A549 (cell line): ENCODE data around the gene MARCHF6. TPM values are rescaled to one million over a fixed set of nuclear protein-coding genes. Genes with fewer than 3 reads are reported as not detected.
A peak's percentile ranks its signal among the peaks of the same experiment; 100 is the strongest.

Source experiments
- ATAC-seq, 2 experiments: fragments of 200-7000 bp in 1 of 2; fragments of >200 bp in 1 of 2; cut with Nextera tagmentation in 1 of 2; cut with Tn5 transposase in 1 of 2; 3 replicates each; pipeline versions ENCODE4 v1.8.0 to v1.9.1; 2018 to 2020; ENCODE audit warnings: mild to moderate bottlenecking in 1 of 2, moderate library complexity in 1 of 2
- CTCF ChIA-PET: fragments of 300-600 bp; sonication (Branson Sonifier 250); formaldehyde crosslinking; extraction: SDS; loops from one replicate; lab custom pipeline; 2021; ENCODE audit warnings: antibody characterized with exemption, inconsistent platforms; lab: Yijun Ruan, JAX
- POLR2A ChIA-PET: fragments of 350-600 bp; formaldehyde crosslinking; extraction: SDS; loops from one replicate; lab custom pipeline; 2021; ENCODE audit warnings: antibody characterized with exemption, inconsistent platforms; lab: Yijun Ruan, JAX
- DNase-seq, 2 experiments: peaks; one replicate each; pipeline versions ENCODE4 v3.0.0 to v3.0.0-alpha.2; 2011 to 2016; ENCODE audit warnings: low read depth in 1 of 2, low spot score in 1 of 2
- FAIRE-seq: peaks from 2 replicates; lab custom pipeline; 2011; peaks lifted over from hg19 to GRCh38; lab: Jason Lieb, UNC
- H3K27ac ChIP-seq, 2 experiments: fragments of >200 bp; sonication (Bioruptor Twin); formaldehyde crosslinking; 3 replicates each; pipeline ENCODE4 v1.5.1; 2016 to 2017
- H3K4me1 ChIP-seq: fragments of >200 bp; sonication (Bioruptor Twin); formaldehyde crosslinking; 3 replicates; pipeline ENCODE4 v1.6.1; 2016
- H3K4me2 ChIP-seq: fragments of >200 bp; sonication (Bioruptor Twin); formaldehyde crosslinking; 3 replicates; pipeline ENCODE4 v1.6.1; 2016
- H3K4me3 ChIP-seq: fragments of >200 bp; sonication (Bioruptor Twin); formaldehyde crosslinking; 3 replicates; pipeline ENCODE4 v1.5.1; 2016
- H3K9me3 ChIP-seq: fragments of >200 bp; sonication (Bioruptor Twin); formaldehyde crosslinking; 3 replicates; pipeline ENCODE4 v1.6.1; 2016
- BHLHE40 ChIP-seq: IDR thresholded peaks from 2 replicates; pipeline ENCODE4 v1.6.1; 2012; ENCODE audit warnings: low read depth, low read length, inconsistent platforms
- CBX8 ChIP-seq: fragments of 200-600 bp; sonication (generic); IDR thresholded peaks from 2 replicates; pipeline ENCODE4 v1.6.1; 2016
- EHMT2 ChIP-seq: fragments of 200-600 bp; sonication (generic); IDR thresholded peaks from 2 replicates; pipeline ENCODE4 v1.6.1; 2016; ENCODE audit warnings: antibody characterized with exemption, low read depth, mild to moderate bottlenecking, moderate library complexity
- EP300 ChIP-seq, 2 experiments: fragments of >200 bp; sonication (Bioruptor Twin); formaldehyde crosslinking; IDR thresholded peaks; 2 replicates in 1 of 2; 3 replicates in 1 of 2; pipeline ENCODE4 v1.6.1; 2016 to 2017
- ESRRA ChIP-seq: fragments of 150-350 bp; IDR thresholded peaks from 2 replicates; pipeline ENCODE4 v1.6.1; 2014; ENCODE audit warnings: mild to moderate bottlenecking, low read length, borderline replicate concordance
- FOSB ChIP-seq: fragments of 250-450 bp; sonication (Bioruptor Pico); IDR thresholded peaks from 2 replicates; pipeline ENCODE4 v1.5.0; 2020; ENCODE audit warnings: mild to moderate bottlenecking, moderate library complexity
- HDAC2 ChIP-seq: fragments of 200-600 bp; sonication (generic); IDR thresholded peaks from 2 replicates; pipeline ENCODE4 v1.6.1; 2016
- HOXB13 ChIP-seq: fragments of 250-450 bp; sonication (Bioruptor Pico); IDR thresholded peaks from 2 replicates; pipeline ENCODE4 v1.5.0; 2020; ENCODE audit warnings: low read depth, mild to moderate bottlenecking, moderate library complexity
- KDM1A ChIP-seq: fragments of 200-600 bp; sonication (generic); IDR thresholded peaks from 2 replicates; pipeline ENCODE4 v1.6.1; 2016; ENCODE audit warnings: low read depth, mild to moderate bottlenecking
- KDM5A ChIP-seq: fragments of 200-600 bp; sonication (generic); IDR thresholded peaks from 2 replicates; pipeline ENCODE4 v1.6.1; 2016; ENCODE audit warnings: antibody characterized with exemption, mild to moderate bottlenecking
- NFE2L2 ChIP-seq: fragments of 150-350 bp; conservative IDR thresholded peaks from 2 replicates; pipeline ENCODE4 v1.6.1; 2014; ENCODE audit warnings: low read length
- PHF8 ChIP-seq: fragments of 200-600 bp; sonication (generic); IDR thresholded peaks from 2 replicates; pipeline ENCODE4 v1.6.1; 2016; ENCODE audit warnings: low read depth, mild to moderate bottlenecking, antibody characterized with exemption, moderate library complexity, borderline replicate concordance
- POLR2AphosphoS2 ChIP-seq: conservative IDR thresholded peaks from 2 replicates; pipeline ENCODE4 v1.6.1; 2012; ENCODE audit warnings: low read length, improper control_type of control experiment, inconsistent platforms
- RAD21 ChIP-seq, 2 experiments: fragments of >200 bp in 1 of 2; sonication (Bioruptor Twin) in 1 of 2; formaldehyde crosslinking in 1 of 2; IDR thresholded peaks in 1 of 2; conservative IDR thresholded peaks in 1 of 2; 2 replicates in 1 of 2; 3 replicates in 1 of 2; pipeline ENCODE4 v1.6.1; 2012 to 2018; ENCODE audit warnings: inconsistent platforms in 1 of 2
- RCOR1 ChIP-seq: fragments of 150-350 bp; IDR thresholded peaks from 2 replicates; pipeline ENCODE4 v1.6.1; 2014; ENCODE audit warnings: antibody characterized with exemption, low read length, low read depth
- RNF2 ChIP-seq: fragments of 200-600 bp; sonication (generic); IDR thresholded peaks from 2 replicates; pipeline ENCODE4 v1.6.1; 2016; ENCODE audit warnings: low read depth, mild to moderate bottlenecking, antibody characterized with exemption, moderate library complexity, borderline replicate concordance
- TFCP2L1 ChIP-seq: fragments of 250-450 bp; sonication (Bioruptor Pico); IDR thresholded peaks from 2 replicates; pipeline ENCODE4 v1.5.0; 2021; ENCODE audit warnings: mild to moderate bottlenecking
- TP53 ChIP-seq: fragments of 250-450 bp; sonication (Bioruptor Pico); IDR thresholded peaks from 2 replicates; pipeline ENCODE4 v1.5.0; 2021; ENCODE audit warnings: mild to moderate bottlenecking, moderate library complexity
- ZFP36 ChIP-seq: fragments of 450-650 bp; IDR thresholded peaks from 2 replicates; pipeline ENCODE4 v1.6.1; 2014; ENCODE audit warnings: borderline replicate concordance; ENCODE audit not compliant: partially characterized antibody
- ZNF302 ChIP-seq: fragments of 250-450 bp; sonication (Bioruptor Pico); IDR thresholded peaks from 2 replicates; pipeline ENCODE4 v1.9.0; 2021; ENCODE audit warnings: inconsistent platforms, mild to moderate bottlenecking, moderate library complexity
- ZSCAN20 ChIP-seq: fragments of 250-450 bp; sonication (Bioruptor Pico); IDR thresholded peaks from 2 replicates; pipeline ENCODE4 v1.8.0; 2022; ENCODE audit warnings: mild to moderate bottlenecking, moderate library complexity
- WGBS: methylation state at CpG from one replicate; pipeline ENCODE4 v1.1.6; 2017; ENCODE audit errors: missing lambda C conversion rate; 5-methylcytosine and 5-hydroxymethylcytosine counted together
- polyA plus RNA-seq, 4 experiments: library from polyadenylated mRNA; depleted of rRNA in 3 of 4; stranded (reverse); fragments of >200 nt; fragmentation: RNase III in 1 of 4; extraction: RNeasy Plus Mini Kit Qiagen cat#74134 plus additional on column Dnase treatment in 1 of 4; gene quantifications; 2 replicates in 3 of 4; 3 replicates in 1 of 4; pipeline ENCODE4 v1.2.3, GENCODE V29; 2011 to 2017
- TF ChIP-seq, protein P1 (sequence below): fragments of 200-600 bp; sonication (generic); IDR thresholded peaks from 2 replicates; pipeline ENCODE4 v1.6.1; 2016; ENCODE audit warnings: antibody characterized with exemption, mild to moderate bottlenecking, moderate library complexity
- TF ChIP-seq, protein P2 (sequence below): fragments of >200 bp; sonication (Bioruptor Twin); formaldehyde crosslinking; IDR thresholded peaks from 3 replicates; pipeline ENCODE4 v1.6.1; 2016
- TF ChIP-seq, protein P3 (sequence below): fragments of 150-350 bp; IDR thresholded peaks from 2 replicates; pipeline ENCODE4 v1.6.1; 2014; ENCODE audit warnings: low read depth, mild to moderate bottlenecking, low read length
- TF ChIP-seq, protein P4 (sequence below): IDR thresholded peaks from 2 replicates; pipeline ENCODE4 v1.6.1; 2012

Gene MARCHF6
- polyA plus RNA-seq, 2 of the 4 experiments (the other 2 are of a cell fraction): 48.7 to 119 TPM

DNA sequence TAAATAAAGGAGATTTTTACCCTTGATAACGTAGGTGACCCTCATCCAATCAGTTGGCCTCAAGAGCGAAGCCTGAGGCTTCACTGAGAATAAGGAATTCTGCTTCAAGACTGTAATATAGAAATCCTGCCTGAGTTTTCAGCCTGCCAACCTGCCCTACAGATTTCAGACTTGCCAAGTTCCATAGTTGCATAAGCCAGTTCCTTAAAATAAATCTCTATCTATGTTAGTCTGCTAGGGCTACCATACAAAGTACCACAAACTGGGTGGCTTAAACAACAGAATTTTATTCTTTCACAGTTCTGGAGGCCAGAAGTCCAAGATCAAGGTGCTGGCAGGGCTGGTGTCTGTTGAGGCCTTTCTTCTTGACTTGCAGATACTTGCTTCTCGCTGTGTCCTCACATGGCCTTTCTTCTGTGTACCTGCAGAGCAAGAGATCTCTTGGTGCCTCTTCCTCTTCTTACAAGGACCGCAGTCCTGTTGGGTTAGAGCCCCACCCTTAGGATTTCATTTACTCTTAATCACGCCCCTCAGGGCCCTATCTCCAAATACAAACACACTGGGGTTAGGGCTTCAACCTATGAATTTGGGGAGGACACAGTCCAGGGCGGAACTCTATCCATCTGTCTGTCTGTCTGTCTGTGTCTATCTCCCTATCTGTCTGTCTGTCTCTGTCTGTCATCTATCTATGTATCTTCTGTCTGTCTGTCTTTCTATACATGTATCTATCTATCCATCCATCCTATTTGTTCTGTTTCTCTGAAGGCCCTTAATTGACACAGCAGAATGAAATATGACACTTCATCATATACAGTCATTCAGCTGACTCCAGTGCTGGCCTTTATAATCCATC is 28.8 kb upstream of the MARCHF6 start:
- 80% methylated on average over 6 of the region's 6 CpGs for WGBS
- Histone ChIP-seq H3K9me3 (no peaks in the 10 kb centered on the region), H3K27ac (no peak overlapping the region), H3K4me1 (peaks cover 3% of the 10 kb centered on the region; the same call in 1 of the 3 replicates), H3K4me3 (no peak overlapping the region), H3K4me2 (no peak overlapping the region)
- TF ChIP-seq, protein P1, sequence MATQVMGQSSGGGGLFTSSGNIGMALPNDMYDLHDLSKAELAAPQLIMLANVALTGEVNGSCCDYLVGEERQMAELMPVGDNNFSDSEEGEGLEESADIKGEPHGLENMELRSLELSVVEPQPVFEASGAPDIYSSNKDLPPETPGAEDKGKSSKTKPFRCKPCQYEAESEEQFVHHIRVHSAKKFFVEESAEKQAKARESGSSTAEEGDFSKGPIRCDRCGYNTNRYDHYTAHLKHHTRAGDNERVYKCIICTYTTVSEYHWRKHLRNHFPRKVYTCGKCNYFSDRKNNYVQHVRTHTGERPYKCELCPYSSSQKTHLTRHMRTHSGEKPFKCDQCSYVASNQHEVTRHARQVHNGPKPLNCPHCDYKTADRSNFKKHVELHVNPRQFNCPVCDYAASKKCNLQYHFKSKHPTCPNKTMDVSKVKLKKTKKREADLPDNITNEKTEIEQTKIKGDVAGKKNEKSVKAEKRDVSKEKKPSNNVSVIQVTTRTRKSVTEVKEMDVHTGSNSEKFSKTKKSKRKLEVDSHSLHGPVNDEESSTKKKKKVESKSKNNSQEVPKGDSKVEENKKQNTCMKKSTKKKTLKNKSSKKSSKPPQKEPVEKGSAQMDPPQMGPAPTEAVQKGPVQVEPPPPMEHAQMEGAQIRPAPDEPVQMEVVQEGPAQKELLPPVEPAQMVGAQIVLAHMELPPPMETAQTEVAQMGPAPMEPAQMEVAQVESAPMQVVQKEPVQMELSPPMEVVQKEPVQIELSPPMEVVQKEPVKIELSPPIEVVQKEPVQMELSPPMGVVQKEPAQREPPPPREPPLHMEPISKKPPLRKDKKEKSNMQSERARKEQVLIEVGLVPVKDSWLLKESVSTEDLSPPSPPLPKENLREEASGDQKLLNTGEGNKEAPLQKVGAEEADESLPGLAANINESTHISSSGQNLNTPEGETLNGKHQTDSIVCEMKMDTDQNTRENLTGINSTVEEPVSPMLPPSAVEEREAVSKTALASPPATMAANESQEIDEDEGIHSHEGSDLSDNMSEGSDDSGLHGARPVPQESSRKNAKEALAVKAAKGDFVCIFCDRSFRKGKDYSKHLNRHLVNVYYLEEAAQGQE: no peak
- TF ChIP-seq TFCP2L1 (CRISPR knock-in tag): no peak
- TF ChIP-seq POLR2AphosphoS2: no peak
- TF ChIP-seq KDM1A: no peak
- TF ChIP-seq NFE2L2: no peak
- no peak for TF ChIP-seq ZNF302 (CRISPR knock-in tag)
- TF ChIP-seq, protein P2, sequence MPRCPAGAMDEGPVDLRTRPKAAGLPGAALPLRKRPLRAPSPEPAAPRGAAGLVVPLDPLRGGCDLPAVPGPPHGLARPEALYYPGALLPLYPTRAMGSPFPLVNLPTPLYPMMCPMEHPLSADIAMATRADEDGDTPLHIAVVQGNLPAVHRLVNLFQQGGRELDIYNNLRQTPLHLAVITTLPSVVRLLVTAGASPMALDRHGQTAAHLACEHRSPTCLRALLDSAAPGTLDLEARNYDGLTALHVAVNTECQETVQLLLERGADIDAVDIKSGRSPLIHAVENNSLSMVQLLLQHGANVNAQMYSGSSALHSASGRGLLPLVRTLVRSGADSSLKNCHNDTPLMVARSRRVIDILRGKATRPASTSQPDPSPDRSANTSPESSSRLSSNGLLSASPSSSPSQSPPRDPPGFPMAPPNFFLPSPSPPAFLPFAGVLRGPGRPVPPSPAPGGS: no peak
- TF ChIP-seq ZSCAN20 (CRISPR knock-in tag): no peak
- TF ChIP-seq RCOR1: no peak
- TF ChIP-seq TP53 (CRISPR knock-in tag): no peak
- no peak for TF ChIP-seq CBX8
- no peak for TF ChIP-seq HDAC2
- no peak for TF ChIP-seq RNF2
- POLR2A ChIA-PET: interaction anchor here (0.7 kb wide), 1 partner anchor 29 kb away, joined by 4 read pairs; the partner anchor contains the start of gene MARCHF6
- no peak for FAIRE-seq
- DNase-seq: no peak
- ATAC-seq: peak; percentile 39 to 56; a peak in 4 of 6 replicates
- CTCF ChIA-PET: no interaction called here

DNA sequence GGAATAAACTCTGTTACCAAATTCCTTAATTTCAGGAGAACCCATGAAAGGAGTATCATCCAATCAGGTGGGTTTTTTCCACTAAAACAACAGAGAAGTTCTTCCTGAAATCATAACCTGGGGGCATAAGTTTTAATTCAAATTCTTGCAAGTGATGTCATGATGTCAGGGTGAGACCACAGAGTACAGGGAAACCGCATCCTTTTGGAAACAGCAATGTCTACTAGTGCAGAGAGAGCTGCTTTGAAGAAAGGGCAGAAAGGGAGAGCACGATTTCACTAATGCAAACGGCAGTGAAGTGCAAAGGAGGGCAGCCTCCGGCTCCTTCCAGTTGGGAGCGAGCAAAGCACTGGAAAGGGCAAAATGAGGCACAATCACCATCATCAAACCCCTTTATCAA is 25.2 kb upstream of the MARCHF6 start:
- ChIA-PET POLR2A (no interaction called here), CTCF (interaction anchor here (1.0 kb wide), 1 partner anchor 9 kb away, joined by 3 read pairs; no protein-coding TSS in a partner anchor)
- H3K9me3 ChIP-seq: no peaks in the 10 kb centered on the region
- no peak overlapping the region for H3K4me2 ChIP-seq
- H3K4me3 ChIP-seq: no peak overlapping the region
- peaks cover 18% of the 10 kb centered on the region; the same call in 2 of the 3 replicates for H3K4me1 ChIP-seq
- H3K27ac ChIP-seq: no peak overlapping the region
- WGBS: 67% methylated on average over 5 of the region's 5 CpGs
- TF ChIP-seq POLR2AphosphoS2 (no peak), FOSB (CRISPR knock-in tag) (no peak), ESRRA (no peak), PHF8 (no peak), TP53 (CRISPR knock-in tag) (no peak)
- no peak for FAIRE-seq
- DNase-seq: no peak
- ATAC-seq: no peak

DNA sequence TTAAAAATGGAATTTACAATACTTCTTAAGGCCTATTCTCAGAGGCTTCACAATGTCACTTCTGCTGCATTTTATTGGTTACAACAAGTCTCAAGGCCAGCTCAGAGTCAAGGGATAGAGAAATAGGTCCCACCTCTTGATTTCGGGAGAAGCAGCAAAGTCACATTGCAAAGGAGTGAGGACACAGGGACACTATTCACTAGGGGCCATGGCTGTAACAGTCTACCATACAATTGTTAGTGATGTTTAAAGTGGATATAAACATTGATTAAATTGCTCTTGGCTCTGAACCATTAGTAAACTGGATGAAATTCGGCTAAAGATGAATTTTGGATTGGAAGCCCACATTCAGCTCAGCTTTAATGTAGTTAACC is 24.1 kb upstream of the MARCHF6 start:
- WGBS: 76% methylated on average over 2 of the region's 2 CpGs
- H3K9me3 ChIP-seq: no peaks in the 10 kb centered on the region
- ChIA-PET POLR2A (interaction anchor here (4.0 kb wide), 1 partner anchor 24 kb away, joined by 19 read pairs; the partner anchor contains the start of gene MARCHF6), CTCF (interaction anchor here (0.9 to 2.5 kb wide), 4 partner anchors 33 to 70 kb away, joined by 3 to 13 read pairs (median 3); no protein-coding TSS in a partner anchor)
- H3K4me3 ChIP-seq: no peak overlapping the region
- no peak for ATAC-seq
- DNase-seq: no peak
- H3K4me2 ChIP-seq: no peak overlapping the region
- H3K27ac ChIP-seq: no peak overlapping the region
- no peak for FAIRE-seq
- peaks cover 22% of the 10 kb centered on the region; the same call in 2 of the 3 replicates for H3K4me1 ChIP-seq
- TF ChIP-seq CBX8 (no peak), EHMT2 (no peak), HDAC2 (no peak), HOXB13 (CRISPR knock-in tag) (no peak), KDM5A (no peak), BHLHE40 (no peak), ZFP36 (no peak), EP300 (IDR thresholded peaks at IDR 0.05) (no peak), RAD21 (conservative IDR thresholded peaks at IDR 0.05 in 1 of 2, IDR thresholded peaks at IDR 0.05 in 1 of 2) (no peak), KDM1A (no peak)
- TF ChIP-seq, protein P2: no peak
- TF ChIP-seq, protein P3, sequence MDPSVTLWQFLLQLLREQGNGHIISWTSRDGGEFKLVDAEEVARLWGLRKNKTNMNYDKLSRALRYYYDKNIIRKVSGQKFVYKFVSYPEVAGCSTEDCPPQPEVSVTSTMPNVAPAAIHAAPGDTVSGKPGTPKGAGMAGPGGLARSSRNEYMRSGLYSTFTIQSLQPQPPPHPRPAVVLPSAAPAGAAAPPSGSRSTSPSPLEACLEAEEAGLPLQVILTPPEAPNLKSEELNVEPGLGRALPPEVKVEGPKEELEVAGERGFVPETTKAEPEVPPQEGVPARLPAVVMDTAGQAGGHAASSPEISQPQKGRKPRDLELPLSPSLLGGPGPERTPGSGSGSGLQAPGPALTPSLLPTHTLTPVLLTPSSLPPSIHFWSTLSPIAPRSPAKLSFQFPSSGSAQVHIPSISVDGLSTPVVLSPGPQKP: no peak
- TF ChIP-seq, protein P4, sequence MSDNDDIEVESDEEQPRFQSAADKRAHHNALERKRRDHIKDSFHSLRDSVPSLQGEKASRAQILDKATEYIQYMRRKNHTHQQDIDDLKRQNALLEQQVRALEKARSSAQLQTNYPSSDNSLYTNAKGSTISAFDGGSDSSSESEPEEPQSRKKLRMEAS: no peak
